ENCODE data around the gene RPTOR. TPM values are rescaled to one million over a fixed set of nuclear protein-coding genes. Genes with fewer than 3 reads are reported as not detected.
A peak's percentile ranks its signal among the peaks of the same experiment; 100 is the strongest.

Gene RPTOR
- total and polyA plus RNA-seq, 2 donors (not counting 3 experiments of a cell fraction or from before 2014, with no cell fraction given) = 10.7 to 41.8 TPM

- Histone ChIP-seq H3K9me3 (replicated peaks; ENCODE audit: control insufficient read depth, insufficient read depth, low read length) (no peaks in the 10 kb centered on the region), H3K4me3 (replicated peaks in 1 of 3; ENCODE audit: insufficient read depth in 1 of 3, low read depth in 1 of 3, low read length in 3 of 3) (no peak overlapping the region), H3K27me3 (ENCODE audit: control insufficient read depth in 2 of 2, insufficient read depth in 2 of 2, low read length in 2 of 2) (peaks cover 0 to 5% of the 10 kb centered on the region in 2 experiments), H3K36me3 (ENCODE audit: control insufficient read depth in 2 of 2, extremely low read depth in 1 of 2, insufficient read depth in 2 of 2, low read length in 2 of 2) (no peaks in the 10 kb centered on the region), H4K20me1 (replicated peaks; ENCODE audit: control insufficient read depth, extremely low read depth, insufficient read depth, low read length) (no peaks in the 10 kb centered on the region), H3K27ac (ENCODE audit: insufficient read depth, low read depth, low read length) (no peak overlapping the region), H3K4me2 (ENCODE audit: insufficient read depth, low read length) (no peak overlapping the region), H3K9ac (replicated peaks; ENCODE audit: extremely low read depth, insufficient read depth, low read length) (no peak overlapping the region), H3K4me1 (ENCODE audit: control insufficient read depth, extremely low read depth, insufficient read depth, low read length) (peaks cover 9% of the 10 kb centered on the region), H3K9me1 (replicated peaks; ENCODE audit: control insufficient read depth, extremely low read depth, insufficient read depth, low read length) (no peaks in the 10 kb centered on the region), H2AFZ (ENCODE audit: low read depth, low read length) (no peak overlapping the region), H3K79me2 (ENCODE audit: control insufficient read depth, insufficient read depth, low read length) (no peaks in the 10 kb centered on the region)
- ChIA-PET CTCF (interaction anchor here (0.8 to 1.4 kb wide), 4 partner anchors 10 to 25 kb away, joined by 3 to 5 read pairs (median 3); partner anchors contain the start of gene RPTOR), POLR2A (interaction anchor here (1.1 kb wide), 1 partner anchor 10 kb away, joined by 3 read pairs; no protein-coding TSS in a partner anchor)
- FAIRE-seq = peak; percentile 79
- intact Hi-C loops (cut with micrococcal nuclease) = no loop called here
- BruUV-seq (replicated peaks) = no TSS peak
- TF ChIP-seq GATA2 (IDR thresholded peaks at IDR 0.05; ENCODE audit: insufficient read depth, insufficient read length, low read depth, low read length) = no peak
- no peak for TF ChIP-seq MAX (IDR thresholded peaks at IDR 0.05; ENCODE audit: insufficient read depth, insufficient read length)
- no peak for TF ChIP-seq FOS (IDR thresholded peaks at IDR 0.05; ENCODE audit: borderline replicate concordance, insufficient read depth, low read length)
- TF ChIP-seq CTCF (IDR thresholded peaks at IDR 0.05; ENCODE audit: extremely low read depth in 1 of 2, insufficient read depth in 1 of 2, low read depth in 1 of 2, low read length in 2 of 2) = no peak
- no peak for TF ChIP-seq POLR2A (IDR thresholded peaks at IDR 0.05; ENCODE audit: low read depth, low read length)
- no peak for TF ChIP-seq EZH2 (IDR thresholded peaks at IDR 0.05; ENCODE audit: borderline replicate concordance, low read depth, low read length, severe bottlenecking)
- TF ChIP-seq MYC (IDR thresholded peaks at IDR 0.05; ENCODE audit: low read depth, low read length) = no peak
- TF ChIP-seq JUN (IDR thresholded peaks at IDR 0.05; ENCODE audit: borderline replicate concordance, insufficient read depth, insufficient read length, low read depth) = no peak
- no peak for TF ChIP-seq POLR2AphosphoS5 (IDR thresholded peaks at IDR 0.05; ENCODE audit: insufficient read depth, low read depth, low read length)
- peak; percentile 65 for DNase-seq (ENCODE audit: low read depth, low spot score)
- dilution Hi-C loops (cut with MboI; ENCODE audit: extremely low pct_ligation_motif_present, low sequenced_read_pairs) = no loop called here
These were observed 25.4 kb upstream of the RPTOR start for GRCh38 chr17:80519091-80519781.

Data from endothelial cell of umbilical vein (primary cell).